ACHN (cell line): ENCODE data around the gene FSCN2.

Experiments used
- DNase-seq: peaks from one replicate; pipeline ENCODE4 v3.0.0-alpha.2; 2015
- in situ Hi-C: cut with HindIII; loops from 2 replicates; pipeline ENCODE4 v1.10.0; 2017; ENCODE audit warnings: low sequenced_read_pairs, low pct_ligation_motif_present, low pct_unique_long_range_greater_than_20kb

The FSCN2 gene

GRCh38 chr17:81527591-81528383, at the start of gene FSCN2:
Gene FSCN2 (plus strand): TSS chr17:81528377. CDS start chr17:81528532, 155 bp downstream.
- in situ Hi-C loops: no loop called here
- no peak for DNase-seq

GRCh38 chr17:81479175-81480071, 48.8 kb upstream of the FSCN2 start:
- in situ Hi-C loops: no loop called here

DNA sequence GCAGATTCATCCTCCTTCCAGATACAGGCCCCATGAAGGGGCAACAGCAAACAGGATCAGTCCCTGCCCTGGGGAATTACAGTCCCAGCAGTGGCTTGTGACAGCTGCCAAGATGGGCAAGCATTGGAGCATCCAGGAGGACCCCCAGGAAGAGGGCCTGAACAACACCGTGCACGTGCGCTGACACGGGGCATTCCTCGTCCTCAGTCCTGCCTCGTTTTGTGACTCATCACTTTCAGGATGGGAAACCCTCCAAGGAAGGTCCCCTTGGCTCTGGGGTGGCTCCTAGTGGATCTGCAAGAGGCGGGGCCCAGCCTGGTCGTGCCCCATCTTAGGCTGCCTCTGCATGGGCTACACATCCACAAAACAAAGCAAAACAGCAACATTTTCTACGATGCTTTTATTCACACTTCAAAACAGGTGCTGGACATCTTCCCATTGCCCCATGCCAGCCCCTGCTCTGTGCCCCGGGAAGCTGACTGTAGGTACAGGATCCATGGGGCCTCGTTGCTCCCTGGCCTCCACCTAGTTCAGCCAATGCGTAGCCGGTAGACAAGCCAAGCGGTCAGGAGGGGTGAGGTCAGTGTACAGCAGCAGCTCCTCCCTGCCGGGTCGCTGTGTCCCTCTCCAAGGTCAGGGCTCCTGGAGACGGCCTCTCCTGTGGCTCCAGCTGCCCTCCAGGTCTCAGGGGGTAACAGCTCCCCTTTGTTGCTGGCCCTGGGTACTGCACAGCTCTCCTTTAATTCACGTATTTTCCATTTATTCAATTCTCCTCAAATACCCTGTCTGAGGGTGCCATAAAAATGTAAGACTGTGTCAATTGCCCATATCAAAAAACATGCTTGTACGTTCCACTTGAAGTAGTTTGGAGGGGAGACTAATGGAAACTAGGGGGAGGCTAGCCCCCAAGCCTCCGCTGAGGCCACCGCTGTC, 47.8 kb upstream of the FSCN2 start:
- peak; percentile 55 for DNase-seq
- in situ Hi-C loops: no loop called here

More at GRCh38 chr17:81479175-81480071, 48.8 kb upstream of the FSCN2 start:
- DNase-seq: no peak

- no peak for DNase-seq
- in situ Hi-C loops: no loop called here
Measured at GRCh38 chr17:81481073-81481799, 46.9 kb upstream of the FSCN2 start.

DNA sequence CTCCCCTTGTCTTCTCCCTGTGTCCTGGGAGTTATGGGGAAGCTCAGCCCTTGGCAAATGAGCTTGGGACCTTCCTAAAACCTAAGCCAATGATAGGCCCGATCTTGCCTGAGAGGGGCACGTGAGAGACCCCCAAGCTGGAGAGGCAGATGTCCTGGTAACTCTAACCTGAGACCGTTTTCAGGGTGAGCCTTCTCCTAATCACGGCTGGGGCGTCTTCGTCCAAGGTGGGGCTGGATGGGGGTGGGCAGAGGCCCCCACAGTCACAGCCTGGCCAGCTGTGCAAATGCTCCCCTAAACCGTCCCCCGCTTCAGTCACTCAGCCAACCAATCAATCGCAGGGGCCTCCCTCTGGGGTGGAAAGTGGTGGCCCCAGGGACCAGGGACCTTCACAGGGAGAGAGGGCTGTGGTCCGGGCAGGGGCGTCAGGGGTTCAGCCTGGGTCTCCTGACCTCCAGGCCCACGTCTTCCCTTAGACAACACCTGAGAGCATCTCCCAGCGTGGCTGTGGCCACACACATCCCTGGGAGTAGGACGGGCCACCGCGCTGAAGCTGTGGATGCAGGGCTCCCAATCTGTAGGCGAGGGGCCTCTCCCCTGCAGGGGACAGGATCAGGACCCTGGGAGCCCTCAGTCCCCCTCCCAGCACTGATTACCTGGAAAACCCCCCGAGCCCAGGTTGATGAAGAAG, 46.2 kb upstream of the FSCN2 start:
- DNase-seq: no peak
- in situ Hi-C loops: no loop called here

DNA sequence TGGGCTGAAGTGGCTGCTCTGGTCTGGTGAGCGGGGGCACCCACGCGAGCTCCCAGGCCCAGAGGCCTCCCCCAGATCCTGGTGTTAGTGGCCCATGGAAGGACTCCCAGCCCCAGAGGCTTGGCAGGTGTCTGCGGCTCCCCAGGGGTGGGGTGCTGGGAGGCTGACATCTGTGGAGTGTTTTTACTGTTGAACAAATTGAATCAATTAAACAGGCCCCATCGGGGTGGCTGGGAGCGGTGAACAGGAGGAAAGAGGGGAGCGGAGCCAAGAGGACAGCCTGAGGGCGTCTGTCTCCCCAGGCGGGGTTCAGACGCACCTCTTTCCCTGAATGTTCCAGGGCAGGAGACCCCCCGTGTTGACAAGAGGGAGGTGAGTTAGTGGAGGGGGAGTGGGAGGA, 45.5 kb upstream of the FSCN2 start:
- in situ Hi-C loops: no loop called here
- no peak for DNase-seq

DNA sequence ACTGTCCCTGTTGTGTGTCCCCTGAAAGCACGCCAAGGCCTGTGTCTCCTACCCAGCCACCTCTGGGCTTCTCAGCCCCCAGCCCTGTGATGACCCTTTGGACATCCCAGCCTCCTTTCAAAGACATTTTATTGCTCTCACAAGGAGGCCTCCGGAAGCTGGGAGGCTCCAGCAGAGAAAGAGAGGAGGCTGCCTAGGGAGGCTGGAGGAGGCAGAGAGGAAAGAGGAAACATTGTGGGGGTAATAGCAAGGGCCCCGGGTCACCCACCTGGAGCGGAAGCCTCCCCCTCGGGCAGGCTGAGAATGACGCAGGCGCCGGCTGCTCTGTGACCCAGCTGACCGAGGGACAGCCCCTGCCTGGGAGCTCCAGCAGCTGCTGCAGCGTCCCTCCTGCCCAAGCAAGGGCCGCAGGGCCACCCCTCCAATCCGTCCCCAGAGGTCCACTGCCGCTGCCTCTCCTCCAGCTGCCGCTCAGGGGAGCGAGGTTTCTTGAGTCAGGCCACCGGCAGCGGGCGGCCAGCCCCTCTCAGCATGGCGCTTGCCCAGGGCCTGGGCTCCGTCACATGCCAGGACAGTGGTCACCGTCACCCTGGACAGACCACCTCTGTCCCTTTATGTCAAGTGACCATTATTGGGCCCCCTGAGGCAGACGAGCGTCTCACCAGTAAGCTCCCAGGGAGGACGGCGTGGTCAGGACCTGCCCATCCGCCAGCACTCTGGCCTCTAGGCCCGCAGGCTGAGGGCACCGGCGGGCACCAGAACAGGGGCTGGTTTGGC, 44.9 kb upstream of the FSCN2 start:
- in situ Hi-C loops: no loop called here
- no peak for DNase-seq

- in situ Hi-C loops: no loop called here
- no peak for DNase-seq
Measured at GRCh38 chr17:81483862-81484194, 44.3 kb upstream of the FSCN2 start.

- peak; percentile 83 for DNase-seq
- in situ Hi-C loops: no loop called here
Measured at GRCh38 chr17:81484195-81484979, 43.8 kb upstream of the FSCN2 start.

DNA sequence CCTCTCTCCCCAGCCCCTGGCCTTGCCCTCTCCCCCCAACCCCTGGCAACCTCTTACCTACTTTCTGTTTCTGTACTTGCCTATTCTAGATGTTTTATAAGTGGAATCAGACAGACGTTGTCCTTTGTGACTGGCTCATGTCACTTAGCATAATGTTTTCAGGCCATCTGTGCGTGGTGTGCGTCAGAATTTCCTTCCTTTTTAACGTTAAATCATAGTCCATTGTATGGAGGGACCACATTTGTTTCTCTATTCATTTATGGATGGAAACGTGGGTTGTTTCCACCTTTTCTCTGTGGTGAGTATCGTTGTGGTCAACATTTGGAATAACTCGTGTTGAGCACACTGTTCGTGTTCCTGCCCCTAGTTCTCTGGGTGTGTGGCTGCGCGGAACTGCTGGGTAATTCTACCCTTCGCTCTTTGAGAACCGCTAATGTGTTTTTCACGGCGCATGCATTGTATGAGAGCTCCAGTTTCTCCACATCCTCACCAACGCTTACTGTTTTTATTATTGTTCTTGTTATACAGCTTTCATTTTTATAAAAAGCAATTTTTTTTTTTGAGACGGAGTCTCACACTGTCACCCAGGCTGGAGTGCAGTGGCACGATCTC, 41.9 kb upstream of the FSCN2 start:
- no peak for DNase-seq
- in situ Hi-C loops: no loop called here

- DNase-seq: no peak
- in situ Hi-C loops: no loop called here
Measured at GRCh38 chr17:81487089-81487486, 41.1 kb upstream of the FSCN2 start.

DNA sequence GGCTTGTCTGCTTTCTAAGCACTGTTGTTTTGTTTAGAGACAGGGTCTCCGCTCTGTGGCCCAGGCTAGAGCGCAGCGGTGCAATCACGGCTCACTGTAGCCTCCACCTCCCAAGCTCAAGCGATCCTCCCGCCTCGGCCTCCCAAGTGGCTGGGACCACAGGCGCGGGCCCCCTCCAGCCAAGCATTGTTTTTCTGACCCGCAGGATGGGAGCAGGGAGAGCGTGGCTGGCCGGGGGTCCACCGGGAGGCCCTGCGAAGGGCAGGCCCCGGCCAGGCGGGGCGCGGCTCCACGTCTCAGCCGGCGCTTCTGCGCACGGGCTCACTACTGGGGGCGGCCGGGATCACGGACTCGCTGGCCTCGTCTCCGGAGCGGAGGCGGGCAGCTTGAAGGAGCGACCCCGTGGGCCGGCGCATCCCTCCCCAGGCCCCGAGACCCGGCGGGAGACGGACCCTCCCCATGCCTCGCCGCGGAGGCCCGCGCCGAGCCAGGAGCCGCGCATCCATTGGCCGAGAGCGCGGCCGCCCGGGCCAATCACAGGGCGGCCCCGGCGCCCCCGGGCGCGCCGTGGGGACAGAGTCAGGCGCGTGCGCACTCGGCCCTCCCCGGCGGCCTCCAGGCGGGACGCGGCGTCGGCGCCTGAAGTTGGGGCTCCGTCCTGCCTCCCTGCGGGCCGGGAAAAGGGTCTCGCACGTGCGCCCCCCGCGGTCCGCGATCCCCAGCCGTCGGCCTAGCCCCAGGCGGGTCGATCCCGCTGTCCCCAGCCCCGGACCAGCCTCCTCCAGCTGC, 40.5 kb upstream of the FSCN2 start:
- peak; percentile 86 for DNase-seq
- in situ Hi-C loops: no loop called here

DNA sequence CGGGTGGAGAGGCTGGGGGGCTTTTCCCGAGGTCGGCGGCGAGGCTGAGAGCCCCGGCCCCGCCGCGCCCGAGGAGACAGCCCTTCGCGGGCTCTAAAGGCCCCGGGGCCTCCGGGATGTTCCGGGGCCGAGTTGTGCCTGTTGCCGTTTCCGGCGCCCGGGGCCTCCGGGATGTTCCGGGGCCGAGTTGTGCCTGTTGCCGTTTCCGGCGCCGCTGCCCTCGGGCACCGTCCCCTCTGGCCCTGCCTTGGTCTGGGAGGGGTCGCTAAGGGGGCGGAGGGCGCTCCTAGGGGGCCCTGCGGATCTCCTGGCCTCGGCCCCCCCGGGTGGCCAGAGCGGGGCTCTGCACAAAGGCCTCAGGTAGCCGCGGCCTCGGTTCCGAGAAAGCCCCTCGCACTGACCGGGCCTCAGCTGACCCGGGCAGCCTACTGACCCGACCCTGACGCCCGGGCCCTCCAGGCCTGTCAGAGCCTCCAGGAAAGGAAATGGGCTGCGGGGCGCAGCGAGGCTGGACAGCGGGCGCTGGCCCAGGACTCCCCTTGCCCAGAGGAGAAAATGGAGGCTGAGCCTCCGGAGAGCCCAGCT, 39.8 kb upstream of the FSCN2 start:
- in situ Hi-C loops: no loop called here

GRCh38 chr17:81489012-81489997, 38.9 kb upstream of the FSCN2 start:
- in situ Hi-C loops: no loop called here
- DNase-seq: no peak

More for the DNA sequence above, 39.8 kb upstream of the FSCN2 start:
- DNase-seq: peak; percentile 24
